ENCODE results near the gene KCNV2.

KCNV2 gene

DNA sequence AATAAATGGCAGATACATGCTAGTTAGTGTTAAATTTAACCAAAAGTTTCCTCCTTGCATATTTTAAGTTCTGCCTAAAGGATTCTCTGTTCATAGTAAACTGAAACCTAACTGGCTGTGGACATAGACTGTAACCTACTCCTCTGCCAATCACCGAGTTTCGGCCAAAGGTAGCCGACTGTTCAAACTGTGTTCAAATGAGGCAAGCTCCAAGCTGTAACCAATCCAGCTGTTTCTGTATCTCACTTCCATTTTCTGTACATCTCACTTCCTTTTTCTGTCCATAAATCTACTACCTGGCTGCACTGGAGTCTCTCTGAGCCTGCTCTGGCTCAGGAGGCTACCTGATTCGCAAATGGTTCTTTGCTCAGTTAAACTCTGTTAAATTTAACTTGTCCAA, 44.1 kb downstream of the KCNV2 start:
- DNase-seq: no peak

DNA sequence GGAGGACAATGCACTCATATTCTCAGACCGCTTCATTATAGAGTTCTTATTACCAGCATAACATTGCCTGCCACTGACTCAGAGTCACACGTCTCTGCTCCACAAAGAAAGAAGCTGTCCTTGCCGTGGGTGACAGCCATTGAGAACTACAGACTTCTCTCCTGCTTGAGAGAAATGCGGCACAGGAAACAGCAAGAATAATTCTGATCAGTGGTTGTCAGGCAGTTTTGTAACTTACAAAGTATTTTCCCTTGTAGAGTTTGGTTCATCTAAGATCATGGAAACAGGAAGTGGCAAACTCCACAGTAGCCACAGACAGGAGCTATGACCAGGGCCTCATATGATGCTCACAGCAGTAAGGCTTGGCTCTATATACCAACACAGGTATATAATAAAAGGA, 47.0 kb downstream of the KCNV2 start:
- no peak for DNase-seq

DNA sequence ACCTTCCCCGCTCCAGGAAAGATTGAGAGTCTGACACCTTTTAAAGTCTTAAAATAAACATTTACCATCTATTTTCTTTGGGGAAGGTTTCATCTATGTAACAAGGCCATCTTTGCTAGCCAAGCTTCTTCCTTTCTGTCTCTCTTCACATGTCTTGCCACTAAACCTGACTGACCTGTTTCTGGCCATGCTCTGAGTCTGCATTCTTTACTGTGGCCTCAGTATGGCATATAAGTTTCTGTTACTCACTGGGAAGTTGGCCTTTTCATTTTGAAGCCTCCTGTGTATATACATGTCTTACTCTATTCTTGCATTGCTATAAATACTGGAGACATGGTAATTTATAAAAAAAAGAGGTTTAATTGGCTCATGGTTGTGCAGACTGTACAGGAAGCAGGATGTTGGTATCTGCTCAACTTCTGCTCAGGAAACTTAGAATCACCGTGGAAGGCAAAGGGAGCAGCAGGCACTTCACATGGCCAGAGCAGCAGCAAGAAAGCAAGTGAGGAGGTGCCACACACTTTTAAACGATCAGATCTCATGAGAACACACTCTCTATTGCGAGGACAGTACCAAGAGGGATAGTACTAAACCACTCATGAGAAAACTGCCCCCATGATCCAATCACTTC, 48.1 kb downstream of the KCNV2 start:
- no peak for DNase-seq

DNA sequence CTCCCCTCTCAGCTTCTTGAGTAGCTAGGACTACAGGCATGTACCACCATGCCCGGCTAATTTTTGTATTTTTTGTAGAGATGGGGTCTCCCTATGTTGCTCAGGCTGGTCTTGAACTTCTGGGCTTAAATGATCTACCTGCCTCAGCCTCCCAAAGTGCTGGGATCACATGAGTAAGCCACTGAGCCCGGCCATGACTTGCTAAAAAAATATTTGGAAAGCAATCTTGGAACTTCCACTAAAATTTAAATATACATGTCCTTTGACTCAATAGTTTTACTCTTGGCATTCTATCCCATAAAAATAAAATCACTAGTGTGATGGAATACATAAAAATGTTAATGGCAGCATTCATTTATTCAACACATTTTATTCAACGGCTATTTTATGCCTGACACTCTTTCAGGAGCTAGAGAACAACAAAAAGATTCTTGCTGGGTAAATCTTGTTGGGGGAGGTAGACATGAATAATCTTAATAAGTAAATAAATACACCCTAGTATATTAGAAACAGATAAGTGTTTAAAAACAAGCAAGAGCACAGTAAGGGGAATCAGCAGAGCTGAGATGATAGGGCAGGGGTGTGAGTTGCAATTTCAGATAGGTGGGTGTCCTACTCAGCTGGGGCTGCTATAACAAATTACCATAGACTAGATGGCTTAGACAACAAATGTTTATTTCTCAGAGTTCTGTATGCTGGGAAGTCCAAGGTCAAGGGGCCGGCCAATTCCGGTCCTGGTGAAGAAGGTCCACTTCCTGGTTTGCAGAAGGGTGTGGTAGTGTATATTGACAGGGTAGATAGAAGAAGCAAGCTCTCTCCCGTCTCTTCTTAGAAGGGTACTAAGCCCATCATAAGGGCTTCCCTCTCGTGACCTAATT, 50.7 kb downstream of the KCNV2 start:
- DNase-seq: no peak

DNA sequence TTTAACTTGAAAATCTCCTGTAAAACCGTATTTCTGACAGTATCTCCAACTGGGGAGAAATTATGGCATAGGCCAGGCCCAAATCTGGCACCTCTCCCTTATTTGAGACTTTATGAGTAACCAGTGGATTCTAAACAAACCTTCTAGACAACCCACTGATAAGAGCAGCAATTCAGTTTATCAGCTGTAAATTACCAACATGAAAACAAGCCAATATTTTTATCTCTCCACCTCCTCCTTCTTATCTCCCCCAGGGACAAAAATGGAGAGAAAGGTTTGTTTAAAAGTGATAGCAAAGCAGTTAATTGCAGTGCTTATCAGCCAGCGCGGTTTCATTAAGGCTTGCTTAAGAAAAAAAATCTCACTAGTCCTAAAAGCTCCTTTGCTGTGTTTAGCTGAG, 53.8 kb downstream of the KCNV2 start:
- no peak for DNase-seq

DNA sequence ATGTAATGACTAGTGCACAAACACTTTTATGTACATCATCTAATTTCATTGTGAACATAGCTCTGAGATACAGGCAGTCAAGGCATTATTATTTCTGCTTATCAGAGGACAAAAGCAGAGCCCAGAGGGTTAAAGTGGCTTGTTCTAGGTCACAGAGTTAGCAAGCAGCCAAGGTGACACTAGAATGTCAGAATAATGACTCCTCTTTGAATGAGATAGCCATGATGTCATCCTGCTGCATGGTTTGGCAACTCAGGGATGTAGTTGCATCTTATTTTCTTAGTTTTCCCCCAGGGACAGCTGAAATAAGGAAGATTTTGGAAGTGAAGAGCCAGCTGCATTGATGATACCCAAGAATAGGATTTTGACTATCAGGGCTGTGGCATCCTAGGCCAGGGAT, 54.4 kb downstream of the KCNV2 start:
- no peak for DNase-seq

DNA sequence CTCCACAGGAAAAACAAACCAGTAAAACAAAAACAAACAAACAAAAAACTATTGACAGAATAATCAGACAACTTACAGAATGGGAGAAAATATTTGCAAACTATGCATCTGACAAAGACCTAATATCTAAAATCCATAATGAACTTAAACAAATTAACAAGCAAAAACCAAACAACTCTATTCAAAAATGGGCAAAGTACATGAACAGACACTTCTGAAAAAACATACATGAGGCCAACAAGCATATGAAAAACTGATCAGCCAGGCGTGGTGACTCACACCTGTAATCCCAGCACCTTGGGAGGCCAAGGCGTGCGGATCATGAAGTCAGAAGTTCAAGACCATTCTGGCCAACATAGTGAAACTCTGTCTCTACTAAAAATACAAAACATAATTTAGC, 60.1 kb downstream of the KCNV2 start:
- no peak for DNase-seq

DNA sequence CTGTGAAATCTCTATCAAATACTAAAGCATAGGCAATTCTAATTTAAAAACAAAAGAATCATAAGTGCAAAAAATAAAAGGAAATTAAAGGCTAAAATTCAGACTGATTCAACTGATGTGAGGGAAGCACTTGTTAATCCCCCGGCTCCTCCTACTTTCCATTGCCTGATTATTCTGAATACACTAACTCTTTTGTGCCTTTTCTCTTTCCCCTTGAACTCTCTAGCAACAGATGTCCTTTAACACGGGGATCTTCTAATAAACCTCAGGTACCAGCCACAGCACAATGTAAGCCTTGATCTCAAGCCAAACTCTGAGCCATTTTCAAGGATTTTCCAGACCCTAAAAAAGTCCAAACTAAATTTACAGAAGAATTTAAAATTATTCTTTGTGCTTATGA, 61.5 kb downstream of the KCNV2 start:
- DNase-seq: no peak

Data from right hindlimb (tissue), 1 donor.